Ishikawa (cell line): ENCODE measurements around the gene TMEM256.

ENCODE experiments used
- CREB1 ChIP-seq: IDR thresholded peaks from 2 replicates; pipeline ENCODE4 v1.6.1; 2012; ENCODE audit warnings: low read depth
- EP300 ChIP-seq: IDR thresholded peaks from 2 replicates; pipeline ENCODE4 v1.6.1; 2012; ENCODE audit warnings: borderline replicate concordance
- MAX ChIP-seq: IDR thresholded peaks from 2 replicates; pipeline ENCODE4 v1.6.1; 2012

- no peak for TF ChIP-seq CREB1
- TF ChIP-seq EP300: no peak
- TF ChIP-seq MAX: no peak
These were observed 38.2 kb upstream of the TMEM256 start for GRCh38 chr17:7442142-7442541.
